HG03159 (cell line): Measurements from ENCODE around the gene EXOC1.
A peak's percentile ranks its signal among the peaks of the same experiment; 100 is the strongest.

Experiments
- ATAC-seq: cut with Tn5 transposase; IDR thresholded peaks from one replicate; pipeline ENCODE4 v1.9.1; 2021; ENCODE audit warnings: mild to moderate bottlenecking, moderate library complexity; ENCODE audit not compliant: unreplicated experiment

Gene EXOC1

DNA sequence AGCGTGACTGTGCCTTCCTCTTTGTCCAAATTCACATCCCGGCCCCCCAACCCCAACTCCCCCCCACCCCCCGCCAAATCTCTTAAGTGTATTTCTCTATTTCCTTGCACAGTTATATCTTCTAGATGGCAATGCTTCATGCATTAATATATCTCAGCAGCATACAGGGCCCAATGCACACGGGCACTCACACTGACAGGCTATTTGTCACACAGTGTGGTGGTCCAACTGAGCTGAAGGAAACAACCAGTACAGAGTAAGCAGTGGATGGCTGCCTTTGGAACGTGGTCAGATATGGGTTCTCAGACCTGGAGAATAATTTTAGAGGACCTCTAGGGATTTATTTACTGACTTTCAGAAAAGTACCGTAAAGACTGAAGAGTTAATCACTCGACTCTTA, 681 bp downstream of the EXOC1 start:
- ATAC-seq, result peak; percentile 9

DNA sequence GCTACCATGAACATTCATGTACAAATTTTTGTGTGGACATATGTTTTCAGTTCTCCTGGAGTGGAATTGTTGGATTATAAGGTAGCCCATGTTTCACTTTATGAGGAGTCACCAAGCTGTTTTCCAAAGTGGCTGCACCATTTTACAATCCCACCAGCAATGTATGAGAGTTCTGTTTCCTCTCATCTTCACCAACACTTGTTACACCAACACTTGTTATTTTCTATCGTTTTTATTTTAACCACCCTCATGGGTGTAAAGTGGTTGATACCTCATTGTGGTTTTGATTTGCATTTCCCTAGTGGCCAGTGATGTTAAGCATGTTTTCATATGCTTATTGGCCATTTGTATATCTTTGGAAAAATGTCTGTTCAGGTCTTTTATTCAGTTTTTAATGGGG, 4.1 kb downstream of the EXOC1 start:
- ATAC-seq, result no peak

DNA sequence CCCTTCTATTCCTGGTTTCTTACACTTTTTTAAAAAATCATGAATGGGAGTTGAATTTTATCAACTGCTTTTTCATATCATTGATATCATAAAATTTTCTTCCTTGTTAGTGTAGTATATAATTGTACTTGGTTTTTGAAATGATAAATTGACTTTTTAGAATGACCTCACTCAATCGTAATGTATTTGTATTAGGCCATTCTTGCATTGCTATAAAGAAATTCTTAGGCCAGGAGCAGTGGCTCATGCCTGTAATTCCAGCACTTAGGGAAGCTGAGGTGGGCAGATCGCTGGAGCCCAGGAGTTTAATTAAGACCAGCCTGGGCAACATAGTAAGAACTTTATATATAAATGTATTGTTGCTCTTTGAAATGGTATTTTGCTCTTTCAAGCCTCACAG, 6.3 kb downstream of the EXOC1 start:
- no peak for ATAC-seq

DNA sequence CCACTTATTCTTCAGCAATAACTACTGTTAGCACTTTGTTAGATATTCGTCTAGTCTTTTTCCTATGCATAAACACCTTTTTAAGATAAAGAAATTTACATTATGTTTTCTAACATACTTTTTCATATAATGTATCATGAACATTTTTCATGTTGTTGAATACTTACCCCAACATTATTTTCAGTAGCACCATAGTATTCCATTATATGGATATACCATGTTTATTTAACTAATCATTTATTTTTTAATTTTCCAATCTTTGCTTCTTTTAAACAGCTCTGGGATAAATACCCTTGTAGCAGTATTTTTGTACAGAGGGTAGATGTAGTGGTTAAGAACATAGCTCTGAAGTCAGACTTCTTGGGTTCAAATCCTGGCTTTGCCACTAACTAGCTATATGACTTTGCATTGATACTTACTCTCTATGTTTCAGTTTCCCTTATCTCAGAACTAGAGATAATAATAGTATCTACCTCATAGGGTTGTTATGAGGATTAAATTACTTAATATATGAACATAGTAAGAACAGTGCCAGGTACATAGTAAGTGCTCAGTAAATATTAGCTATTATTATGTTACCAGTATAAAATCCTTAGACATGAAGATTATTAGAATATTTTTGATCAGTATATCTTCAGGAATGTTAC, 11.3 kb downstream of the EXOC1 start:
- no peak for ATAC-seq

DNA sequence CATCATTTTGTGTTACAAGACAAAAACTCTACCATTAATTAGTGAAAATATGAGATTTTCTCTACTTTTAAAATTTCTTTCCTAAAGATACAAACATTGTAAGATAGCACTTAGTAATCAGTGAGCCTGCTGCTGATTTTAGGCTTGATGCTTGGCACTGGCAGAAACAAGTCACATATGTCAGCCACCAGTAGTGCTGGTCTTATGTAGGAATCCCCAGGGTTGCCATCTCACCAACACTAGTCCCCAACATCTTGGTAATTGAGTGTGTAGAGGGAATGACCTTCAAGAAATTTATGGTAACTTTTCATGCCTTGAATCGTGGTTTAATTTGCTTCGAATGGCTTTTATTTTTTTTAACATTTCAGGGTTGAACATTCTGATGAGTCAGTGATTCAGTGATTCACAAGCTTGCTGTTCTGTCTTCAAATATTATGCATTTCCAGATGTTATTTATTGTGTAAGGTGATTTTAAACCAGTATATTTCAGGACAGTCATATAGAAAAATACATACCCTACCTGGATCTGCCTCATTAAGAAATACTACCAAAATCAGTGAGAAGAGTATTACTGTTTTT, 11.9 kb downstream of the EXOC1 start:
- no peak for ATAC-seq

DNA sequence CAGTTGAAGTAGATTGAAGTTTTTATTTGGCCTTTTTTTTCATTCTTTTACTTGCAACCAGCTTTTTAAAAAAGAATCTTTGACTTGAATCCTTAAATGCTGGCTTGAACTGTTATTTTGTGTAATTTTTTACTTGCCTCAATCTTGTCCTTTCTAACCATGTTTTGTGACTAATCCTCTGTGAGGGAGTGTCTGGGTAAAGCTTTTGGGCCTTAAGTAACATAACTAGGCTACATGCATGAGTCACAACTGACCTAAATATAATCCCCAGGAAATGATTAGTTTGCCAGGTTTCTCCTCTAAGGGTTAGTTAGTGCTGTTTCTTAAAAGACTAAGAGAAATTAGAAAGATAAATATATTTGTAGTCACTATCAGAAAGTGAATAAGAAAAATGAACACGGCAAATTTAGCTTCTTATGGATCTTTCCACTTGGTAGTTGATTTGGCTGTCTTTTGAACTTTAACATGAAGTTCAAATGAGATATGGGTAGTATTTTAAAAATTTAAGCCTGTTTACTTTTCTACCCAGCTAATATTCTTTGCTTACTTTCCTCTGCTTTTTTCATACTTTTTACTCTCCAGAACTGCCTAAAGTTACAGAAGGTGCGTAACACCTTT, 13.0 kb downstream of the EXOC1 start:
- peak; percentile 86 for ATAC-seq

DNA sequence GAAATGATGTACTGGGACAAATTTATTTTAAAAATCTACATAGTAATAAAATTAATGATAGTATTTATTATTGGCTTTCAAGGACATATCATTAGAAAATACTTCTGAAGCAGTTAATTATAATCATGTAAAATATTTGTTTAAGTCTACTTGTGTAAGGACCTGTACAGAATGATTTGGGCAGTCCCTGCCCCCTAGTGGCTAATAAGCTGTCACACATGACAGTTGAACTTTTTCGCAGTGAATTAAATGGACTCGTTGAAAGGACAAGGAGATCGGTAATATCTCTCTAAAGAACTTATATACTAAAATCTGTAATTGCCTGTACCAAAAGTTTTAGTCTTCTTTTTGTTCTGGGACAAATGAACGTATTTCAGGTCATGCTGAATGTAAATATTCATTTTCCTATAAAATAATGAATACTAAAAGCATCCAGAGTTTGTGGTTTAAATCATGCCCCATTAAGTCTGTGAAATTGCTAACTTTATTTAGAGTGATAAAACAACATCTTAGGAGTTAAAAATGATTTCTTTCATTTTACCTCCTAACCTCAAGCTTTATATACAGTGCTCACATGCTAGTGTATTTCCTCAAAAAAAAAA, 13.6 kb downstream of the EXOC1 start:
- peak; percentile 87 for ATAC-seq

DNA sequence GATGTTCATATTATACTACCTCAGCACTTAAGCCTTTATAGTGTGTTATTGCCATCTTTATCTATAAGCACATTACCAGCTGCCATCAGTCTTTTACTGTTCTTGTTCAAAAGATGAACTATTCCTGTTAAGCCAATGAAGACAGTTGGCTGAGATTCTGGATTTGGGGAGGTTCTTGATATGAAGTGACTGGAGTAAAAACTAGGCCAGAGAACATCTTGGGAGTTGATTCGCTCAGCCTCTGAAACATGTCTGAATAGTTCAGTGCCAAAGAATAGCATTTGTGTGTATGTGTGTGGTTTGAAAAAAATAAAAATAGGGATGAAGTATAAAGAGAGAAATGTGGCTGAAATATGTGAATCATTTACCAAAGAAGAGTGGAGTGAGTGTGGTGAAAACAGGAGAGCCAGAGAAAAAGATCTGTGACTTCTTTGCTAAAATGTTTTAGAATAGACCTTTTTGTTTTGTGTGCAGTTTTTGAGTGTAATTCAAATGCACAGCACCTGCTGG, 15.2 kb downstream of the EXOC1 start:
- ATAC-seq, result no peak

DNA sequence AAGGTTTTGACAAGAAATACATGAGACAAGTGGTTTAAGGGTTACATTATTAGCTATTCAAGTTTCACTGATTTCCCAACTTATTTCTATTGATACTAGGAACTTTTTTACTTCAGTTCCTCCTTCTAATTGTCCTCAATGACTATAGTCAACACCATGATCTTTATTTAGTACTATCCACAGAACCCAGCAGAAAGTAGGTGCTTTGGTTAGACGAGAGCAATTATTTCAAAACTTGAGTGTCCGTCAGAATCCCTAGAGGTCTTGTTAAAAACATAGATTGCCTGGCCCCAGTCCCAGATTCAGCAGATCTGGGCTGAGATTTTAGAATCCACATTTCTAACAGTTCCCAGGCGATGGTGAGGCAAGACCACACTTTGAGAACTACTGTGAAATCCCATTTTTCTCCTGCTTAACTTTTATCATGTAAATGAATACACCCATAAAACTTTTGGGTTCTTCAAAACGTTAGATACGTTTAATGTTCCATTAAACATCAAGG, 17.9 kb downstream of the EXOC1 start:
- ATAC-seq, result no peak

DNA sequence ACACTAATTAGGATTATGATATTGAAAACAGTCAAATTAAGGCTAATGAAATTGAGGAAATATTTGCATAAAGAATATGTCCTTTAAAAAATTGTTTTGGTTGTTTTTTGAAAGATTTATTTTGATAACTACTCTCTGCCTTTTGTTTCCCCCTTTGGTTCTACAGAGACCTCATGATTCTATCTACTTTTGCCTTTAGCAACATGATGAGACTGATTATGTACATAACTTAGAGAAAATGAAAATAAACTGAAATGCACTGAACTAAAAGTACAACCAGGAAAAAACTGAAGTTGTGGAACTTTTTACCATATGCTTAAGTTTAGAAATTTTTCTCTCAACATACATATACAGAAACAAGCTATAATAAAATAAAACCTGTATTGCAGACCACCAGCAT, 21.4 kb downstream of the EXOC1 start:
- no peak for ATAC-seq

DNA sequence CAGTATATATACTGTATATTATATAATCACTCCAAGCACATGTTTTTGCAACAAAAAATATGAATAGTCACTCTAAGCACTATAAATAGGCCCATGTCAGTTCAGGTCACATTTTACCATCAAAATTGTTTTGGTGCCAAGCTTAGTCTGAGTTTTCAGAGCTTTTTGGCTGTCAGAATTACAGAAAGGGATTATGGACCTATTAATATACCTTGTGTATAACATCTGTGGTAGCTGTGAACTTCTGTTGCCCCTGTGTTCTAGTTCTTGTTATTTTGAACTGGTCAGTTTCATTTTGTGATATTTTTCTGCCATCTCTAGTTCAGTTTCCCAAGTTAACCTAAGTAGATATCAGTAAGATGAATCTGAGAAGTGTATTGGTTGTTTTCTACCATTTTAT, 22.9 kb downstream of the EXOC1 start:
- no peak for ATAC-seq

DNA sequence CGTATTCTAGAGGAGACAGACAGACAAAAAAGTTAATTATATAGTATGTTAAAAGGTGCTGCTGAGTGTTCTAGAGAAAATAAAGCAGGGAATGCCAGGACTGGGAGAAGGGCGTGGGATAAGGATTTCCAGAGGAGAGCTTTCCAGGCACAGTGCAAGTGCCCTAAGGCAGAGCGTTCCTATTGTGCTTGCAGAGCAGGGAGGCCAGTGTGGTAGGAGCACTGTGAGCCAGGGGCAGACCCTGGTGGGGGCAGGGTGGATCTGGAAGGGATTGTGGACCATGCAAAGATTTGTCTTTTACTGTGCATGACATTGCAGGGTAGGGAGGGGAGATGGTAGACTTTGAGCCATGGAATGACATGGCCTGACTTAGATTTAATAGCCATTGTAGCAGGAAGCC, 25.8 kb downstream of the EXOC1 start:
- no peak for ATAC-seq

DNA sequence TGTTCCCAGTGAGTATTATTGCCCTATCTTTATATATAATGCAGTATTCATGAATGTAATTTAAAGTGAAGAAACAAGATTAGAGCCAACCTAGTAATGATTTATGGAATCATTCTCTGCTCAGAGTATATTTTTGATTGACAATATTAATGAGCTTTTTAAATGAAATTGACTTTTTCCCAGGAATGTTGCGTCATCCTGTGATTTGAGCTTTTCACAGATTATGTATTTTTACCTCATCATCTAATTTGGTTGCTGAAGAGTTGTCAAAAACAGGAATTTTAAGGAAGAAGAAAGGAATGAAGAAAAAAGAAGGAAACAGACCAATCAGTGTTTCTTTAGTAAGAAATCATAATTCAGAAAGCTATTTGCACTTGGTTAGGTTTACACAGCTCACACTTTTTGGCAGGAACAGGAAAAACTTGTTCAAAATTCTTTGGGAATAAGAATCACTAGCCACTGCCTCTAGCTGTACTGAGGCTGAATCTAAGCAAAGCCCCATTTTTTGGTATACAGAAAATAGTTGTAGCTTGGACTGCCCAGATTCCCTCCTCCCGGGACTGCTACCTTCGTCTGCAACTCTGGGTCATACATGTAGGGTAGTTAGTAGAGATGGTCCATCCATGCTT, 27.3 kb downstream of the EXOC1 start:
- no peak for ATAC-seq

DNA sequence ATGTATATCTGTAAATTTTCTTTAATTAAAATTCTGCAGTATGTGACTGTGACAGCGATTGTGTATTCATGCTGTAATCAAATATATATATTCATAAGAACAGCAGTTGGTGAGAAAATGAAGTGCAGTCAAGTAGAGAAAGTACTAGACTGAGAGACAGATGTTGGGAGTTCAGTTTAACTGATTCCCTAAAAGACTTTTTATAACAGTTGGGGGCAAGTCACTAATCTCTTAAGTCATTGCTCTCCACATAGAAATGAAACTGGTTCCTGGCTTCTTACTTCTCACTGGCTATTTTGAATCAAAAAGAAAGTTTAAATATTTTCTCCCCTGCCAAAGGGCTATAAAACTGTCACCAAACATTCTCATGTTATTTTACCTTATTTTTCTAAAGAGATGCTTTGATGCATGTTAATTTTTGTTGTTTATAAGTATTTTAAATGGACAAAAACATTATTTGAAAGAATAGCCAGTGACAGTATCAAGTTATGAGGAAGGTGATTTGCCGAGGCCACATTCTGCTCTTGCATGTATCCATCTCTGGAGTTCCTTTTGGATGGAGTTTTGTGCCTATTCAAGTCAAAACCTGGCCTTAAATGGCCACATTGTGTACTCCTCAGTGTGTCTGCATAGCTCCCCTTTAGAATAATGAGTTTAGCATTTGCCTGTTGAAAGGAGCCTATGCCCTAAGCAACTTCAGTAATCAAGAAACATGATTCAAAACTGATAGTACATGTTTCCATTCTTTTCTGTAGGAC, 30.8 kb downstream of the EXOC1 start:
- no peak for ATAC-seq

DNA sequence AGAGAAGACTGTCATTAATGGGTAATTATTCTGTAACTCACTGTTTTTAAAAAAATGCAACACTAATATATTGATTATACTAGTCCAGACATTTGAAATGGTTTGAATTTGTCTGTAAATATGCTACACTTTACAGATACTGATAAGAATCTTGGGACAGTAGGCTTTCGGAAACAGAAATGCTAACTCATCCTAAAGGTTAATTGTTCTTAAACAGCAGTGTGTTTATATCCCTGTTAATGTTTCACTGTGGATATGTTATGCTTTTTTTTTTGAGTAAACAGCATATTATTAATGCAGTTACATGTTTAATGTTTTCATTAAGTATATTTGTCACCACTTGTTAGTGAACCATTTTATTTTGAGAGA, 31.4 kb downstream of the EXOC1 start:
- ATAC-seq, result no peak

DNA sequence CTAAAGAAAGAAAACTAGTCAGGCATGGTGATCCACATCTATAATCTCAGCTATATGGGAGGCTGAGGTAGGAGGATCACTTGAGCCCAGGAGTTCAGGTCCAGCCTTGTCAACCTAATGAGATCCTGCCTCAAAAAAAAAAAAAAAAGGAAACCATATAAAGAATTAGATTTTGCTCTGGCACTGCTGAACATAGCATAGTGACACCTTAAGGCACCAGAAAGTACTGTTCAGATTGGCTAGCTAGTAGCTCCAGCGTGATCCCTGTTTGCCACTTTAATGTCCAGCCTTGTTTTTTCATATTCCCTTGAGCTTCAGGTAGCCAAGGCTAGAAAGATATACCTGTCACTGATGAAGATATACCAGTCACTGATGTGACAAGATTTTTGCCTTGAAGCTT, 34.1 kb downstream of the EXOC1 start:
- ATAC-seq, result no peak

DNA sequence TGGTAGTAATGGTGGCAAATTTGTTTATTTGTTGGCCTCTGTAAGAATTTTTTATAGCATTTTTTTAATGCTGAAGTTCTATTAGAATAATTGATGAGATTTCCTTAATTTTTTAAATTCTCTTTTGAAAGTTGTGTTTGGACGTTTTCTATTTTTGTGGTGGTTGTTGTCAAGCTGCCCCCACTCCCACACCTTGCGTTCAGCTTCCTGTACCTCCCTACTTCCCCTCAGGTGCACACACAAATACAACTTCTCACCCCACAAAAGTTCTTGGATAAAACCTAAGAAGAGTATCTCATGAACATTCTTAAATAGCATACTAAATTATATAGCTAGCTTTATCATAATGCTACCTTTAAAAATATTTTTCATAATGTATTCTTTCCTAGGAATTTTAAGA, 38.7 kb downstream of the EXOC1 start:
- no peak for ATAC-seq

DNA sequence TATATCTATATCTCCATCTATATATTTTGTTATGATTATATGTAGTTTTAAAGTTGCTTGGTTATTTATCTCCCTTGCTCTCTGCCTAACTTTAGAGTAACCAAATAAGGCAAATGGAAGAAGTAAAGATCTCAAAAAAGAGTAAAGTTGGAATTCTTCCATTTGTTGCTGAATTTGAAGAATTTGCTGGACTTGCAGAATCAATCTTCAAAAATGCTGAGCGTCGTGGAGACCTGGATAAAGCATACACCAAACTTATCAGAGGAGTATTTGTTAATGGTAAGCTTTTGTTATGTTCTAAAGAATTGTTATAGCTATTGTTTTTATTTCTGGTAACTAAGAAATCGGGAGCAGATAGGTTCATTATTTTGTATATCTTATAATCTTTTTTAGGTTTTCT, 43.2 kb downstream of the EXOC1 start:
- no peak for ATAC-seq

DNA sequence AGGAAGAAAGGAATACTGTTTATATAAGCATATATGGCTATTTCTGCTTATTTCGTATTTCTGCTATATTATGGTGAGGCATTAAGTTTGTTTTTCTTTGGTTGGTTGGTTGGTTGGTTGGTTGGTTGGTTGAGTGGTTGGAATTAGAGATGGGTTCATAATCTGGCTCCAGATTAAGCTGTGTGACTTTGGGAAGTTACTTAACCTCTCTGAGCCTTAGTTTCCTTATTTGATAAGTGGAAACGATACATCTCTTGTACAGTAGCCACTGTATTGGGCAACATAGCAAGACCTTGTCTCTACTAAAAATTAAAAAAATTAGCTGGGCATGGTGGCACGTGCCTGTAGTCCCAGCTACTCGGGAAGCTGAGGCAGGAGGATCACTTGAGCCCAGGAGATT, 49.2 kb downstream of the EXOC1 start:
- ATAC-seq, result no peak

DNA sequence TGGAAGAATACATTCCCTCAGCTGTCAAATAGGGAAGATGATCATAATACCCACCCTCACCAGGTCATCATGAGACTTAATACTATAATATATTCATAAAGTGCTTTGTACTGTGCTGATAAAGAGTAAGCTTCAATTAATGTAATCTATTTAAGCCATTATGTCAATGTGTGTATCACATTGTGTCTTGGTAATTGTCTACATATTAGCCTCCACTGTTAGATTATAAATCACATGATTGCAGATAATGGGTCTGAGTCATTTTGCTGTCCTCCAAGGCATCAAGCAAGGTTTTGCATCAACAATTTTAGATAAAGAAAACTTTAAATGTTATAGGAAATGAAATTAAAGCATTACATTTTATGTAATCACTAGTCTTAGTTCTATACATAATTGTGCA, 50.1 kb downstream of the EXOC1 start:
- ATAC-seq, result no peak

DNA sequence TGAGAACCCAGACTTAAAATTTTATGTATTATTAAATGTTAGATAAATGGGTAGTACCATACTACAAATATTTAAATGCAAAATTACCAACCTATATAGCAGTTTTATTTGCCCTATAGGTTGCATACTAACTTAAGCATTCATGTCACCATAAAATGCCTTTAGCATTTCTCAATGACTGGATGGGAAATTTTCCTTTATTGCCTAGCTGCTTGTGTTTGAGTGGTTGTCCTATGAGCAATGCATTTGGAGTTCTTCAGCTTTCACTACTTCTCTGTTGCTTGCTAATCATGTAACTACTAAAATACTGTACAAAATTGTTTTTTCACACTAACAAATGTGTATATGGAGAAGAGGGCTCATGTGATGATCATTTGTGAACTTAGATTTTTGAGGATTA, 51.1 kb downstream of the EXOC1 start:
- no peak for ATAC-seq
